ENCODE measurements around the gene TMEM117. TPM values are rescaled to one million over a fixed set of nuclear protein-coding genes. Genes with fewer than 3 reads are reported as not detected.

The TMEM117 gene
- total and polyA plus RNA-seq, 7 donors, result 1.9 to 4.7 (median 3.9) TPM

GRCh38 chr12:43852744-43853143, 16.9 kb downstream of the TMEM117 start:
- ATAC-seq, result no peak

GRCh38 chr12:43856972-43857371, 21.1 kb downstream of the TMEM117 start:
- no peak for DNase-seq
- H3K27me3 ChIP-seq (ENCODE audit: insufficient read depth in 3 of 3, low read length in 2 of 3), result peaks cover 0 to 2% (median 0%) of the 10 kb centered on the region in 3 donors
- H3K27ac ChIP-seq, result no peak overlapping the region
- TF ChIP-seq CTCF (IDR thresholded peaks at IDR 0.05), result no peak
- intact Hi-C loops (cut with DNase I), result no loop called here
- H3K4me1 ChIP-seq, result no peaks in the 10 kb centered on the region
- no peak overlapping the region for H3K4me3 ChIP-seq
- H3K9me3 ChIP-seq, result no peaks in the 10 kb centered on the region
- 62 to 69% (median 65%) methylated on average over 2 of the region's 2 CpGs for WGBS, 3 donors
- ATAC-seq, result no peak
- no peaks in the 10 kb centered on the region for H3K36me3 ChIP-seq (ENCODE audit: insufficient read depth in 1 of 2, low read depth in 1 of 2)

More at GRCh38 chr12:43852744-43853143, 16.9 kb downstream of the TMEM117 start:
- Histone ChIP-seq H3K4me1 (no peaks in the 10 kb centered on the region), H3K27ac (no peak overlapping the region), H3K4me3 (no peak overlapping the region), H3K36me3 (ENCODE audit: insufficient read depth in 1 of 2, low read depth in 1 of 2) (no peaks in the 10 kb centered on the region), H3K27me3 (ENCODE audit: insufficient read depth in 3 of 3, low read length in 2 of 3) (peaks cover 0 to 2% (median 0%) of the 10 kb centered on the region in 3 donors), H3K9me3 (no peaks in the 10 kb centered on the region)
- intact Hi-C loops (cut with DNase I), result no loop called here
- TF ChIP-seq CTCF (IDR thresholded peaks at IDR 0.05), result no peak
- WGBS, 3 donors, result 96 to 97% (median 97%) methylated on average over 1 of the region's 1 CpG
- DNase-seq, result no peak

GRCh38 chr12:43858096-43858495, 22.2 kb downstream of the TMEM117 start:
- no peak overlapping the region for H3K4me3 ChIP-seq
- peaks cover 0 to 2% (median 0%) of the 10 kb centered on the region in 3 donors for H3K27me3 ChIP-seq (ENCODE audit: insufficient read depth in 3 of 3, low read length in 2 of 3)
- ATAC-seq (no peak), DNase-seq (no peak)
- 53 to 64% (median 54%) methylated on average over 7 of the region's 7 CpGs for WGBS, 3 donors
- no peaks in the 10 kb centered on the region for H3K9me3 ChIP-seq
- H3K36me3 ChIP-seq (ENCODE audit: insufficient read depth in 1 of 2, low read depth in 1 of 2), result no peaks in the 10 kb centered on the region
- no peak for TF ChIP-seq CTCF (IDR thresholded peaks at IDR 0.05)
- no peak overlapping the region for H3K27ac ChIP-seq
- no peaks in the 10 kb centered on the region for H3K4me1 ChIP-seq
- intact Hi-C loops (cut with DNase I), result no loop called here

- Histone ChIP-seq H3K27ac (no peak overlapping the region), H3K36me3 (ENCODE audit: insufficient read depth in 1 of 2, low read depth in 1 of 2) (no peaks in the 10 kb centered on the region), H3K27me3 (ENCODE audit: insufficient read depth in 3 of 3, low read length in 2 of 3) (peaks cover 0 to 2% (median 0%) of the 10 kb centered on the region in 3 donors), H3K4me3 (no peak overlapping the region), H3K9me3 (no peaks in the 10 kb centered on the region), H3K4me1 (no peaks in the 10 kb centered on the region)
- intact Hi-C loops (cut with DNase I), result no loop called here
- ATAC-seq, result no peak
- WGBS, 3 donors, result 91 to 94% (median 92%) methylated on average over 6 of the region's 6 CpGs
- TF ChIP-seq CTCF (IDR thresholded peaks at IDR 0.05), result no peak
- DNase-seq, result no peak
Observed at GRCh38 chr12:43858991-43859390, 23.1 kb downstream of the TMEM117 start.

Measured in psoas muscle (tissue), 8 donors.